Body of pancreas (tissue), 4 donors: ENCODE measurements around the gene MROH2B.

ENCODE experiments used
- POLR2A ChIP-seq, 3 donors: fragments of 450-650 bp; IDR thresholded peaks; one replicate each; pipeline ENCODE4 v1.6.1; 2016; ENCODE audit warnings: antibody characterized with exemption in 3 of 3, mild to moderate bottlenecking in 2 of 3
- TF ChIP-seq, protein P1 (sequence below), 7 experiments: fragments of 450-650 bp in 4 of 7; fragments of 200-600 bp in 3 of 7; sonication (generic) in 3 of 7; IDR thresholded peaks; one replicate each; pipeline ENCODE4 v1.5.1; 2016 to 2019; ENCODE audit warnings: antibody characterized with exemption in 7 of 7

GRCh38 chr5:40991981-40992559, 79.1 kb downstream of the MROH2B start:
- no peak for TF ChIP-seq POLR2A (IDR thresholded peaks at IDR 0.05)
- TF ChIP-seq, protein P1, sequence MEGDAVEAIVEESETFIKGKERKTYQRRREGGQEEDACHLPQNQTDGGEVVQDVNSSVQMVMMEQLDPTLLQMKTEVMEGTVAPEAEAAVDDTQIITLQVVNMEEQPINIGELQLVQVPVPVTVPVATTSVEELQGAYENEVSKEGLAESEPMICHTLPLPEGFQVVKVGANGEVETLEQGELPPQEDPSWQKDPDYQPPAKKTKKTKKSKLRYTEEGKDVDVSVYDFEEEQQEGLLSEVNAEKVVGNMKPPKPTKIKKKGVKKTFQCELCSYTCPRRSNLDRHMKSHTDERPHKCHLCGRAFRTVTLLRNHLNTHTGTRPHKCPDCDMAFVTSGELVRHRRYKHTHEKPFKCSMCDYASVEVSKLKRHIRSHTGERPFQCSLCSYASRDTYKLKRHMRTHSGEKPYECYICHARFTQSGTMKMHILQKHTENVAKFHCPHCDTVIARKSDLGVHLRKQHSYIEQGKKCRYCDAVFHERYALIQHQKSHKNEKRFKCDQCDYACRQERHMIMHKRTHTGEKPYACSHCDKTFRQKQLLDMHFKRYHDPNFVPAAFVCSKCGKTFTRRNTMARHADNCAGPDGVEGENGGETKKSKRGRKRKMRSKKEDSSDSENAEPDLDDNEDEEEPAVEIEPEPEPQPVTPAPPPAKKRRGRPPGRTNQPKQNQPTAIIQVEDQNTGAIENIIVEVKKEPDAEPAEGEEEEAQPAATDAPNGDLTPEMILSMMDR (IDR thresholded peaks at IDR 0.05), result no peak
